Anterior cingulate cortex (tissue), 58 donors: Measurements from ENCODE around the gene STARD13.

Experiments used
- DNase-seq, 58 donors: peaks; one replicate each; lab custom pipeline; 2025; lab: John Stamatoyannopoulos, UW

The STARD13 gene

GRCh38 chr13:33106656-33107360 is 178.7 kb downstream of the STARD13 start:
- DNase-seq, result no peak

GRCh38 chr13:33105387-33106005 is 180.1 kb downstream of the STARD13 start:
- DNase-seq, result peak in 5 of 58 donors; percentile 21 to 60 (median 23)

- DNase-seq, result no peak
Measured at GRCh38 chr13:33103457-33103856, 182.1 kb downstream of the STARD13 start.

- DNase-seq, result no peak
Measured at GRCh38 chr13:33101835-33102234, 183.7 kb downstream of the STARD13 start.

- no peak for DNase-seq
Measured at GRCh38 chr13:33100886-33101285, 184.7 kb downstream of the STARD13 start.

- DNase-seq, result no peak
Measured at GRCh38 chr13:33099860-33100259, 185.7 kb downstream of the STARD13 start.

GRCh38 chr13:33096886-33097605 is 188.5 kb downstream of the STARD13 start:
- no peak for DNase-seq

GRCh38 chr13:33092073-33092987 is 193.2 kb downstream of the STARD13 start:
- DNase-seq, result no peak

GRCh38 chr13:33091415-33091774 is 194.2 kb downstream of the STARD13 start:
- no peak for DNase-seq

- DNase-seq, result no peak
Measured at GRCh38 chr13:33090755-33091414, 194.7 kb downstream of the STARD13 start.

- no peak for DNase-seq
Measured at GRCh38 chr13:33089311-33089710, 196.2 kb downstream of the STARD13 start.

- no peak for DNase-seq
Measured at GRCh38 chr13:33087790-33088189, 197.8 kb downstream of the STARD13 start.

GRCh38 chr13:33087091-33087490 is 198.5 kb downstream of the STARD13 start:
- DNase-seq, result no peak

- no peak for DNase-seq
Measured at GRCh38 chr13:33083054-33083453, 202.5 kb downstream of the STARD13 start.

- DNase-seq, result no peak
Measured at GRCh38 chr13:33081666-33082065, 203.9 kb downstream of the STARD13 start.

GRCh38 chr13:33080972-33081590 is 204.5 kb downstream of the STARD13 start:
- no peak for DNase-seq

GRCh38 chr13:33079960-33080359 is 205.6 kb downstream of the STARD13 start:
- no peak for DNase-seq

GRCh38 chr13:33078263-33078662 is 207.3 kb downstream of the STARD13 start:
- no peak for DNase-seq
